A549 (cell line): Measurements from ENCODE around the gene CCDC78.

Source experiments
- HDAC2 ChIP-seq: fragments of 200-600 bp; sonication (generic); IDR thresholded peaks from 2 replicates; pipeline ENCODE4 v1.6.1; 2016
- HOXB5 ChIP-seq: fragments of 250-450 bp; sonication (Bioruptor Pico); IDR thresholded peaks from 2 replicates; pipeline ENCODE4 v1.5.0; 2020; ENCODE audit warnings: mild to moderate bottlenecking, moderate library complexity
- MAFK ChIP-seq: fragments of 450-650 bp; IDR thresholded peaks from 2 replicates; pipeline ENCODE4 v1.6.1; 2014; ENCODE audit not compliant: partially characterized antibody
- TF ChIP-seq, protein P1 (sequence below): fragments of >200 bp; sonication (Bioruptor Twin); formaldehyde crosslinking; IDR thresholded peaks from 3 replicates; pipeline ENCODE4 v1.5.1; 2016
- TF ChIP-seq, protein P2 (sequence below): fragments of 450-650 bp; IDR thresholded peaks from 2 replicates; pipeline ENCODE4 v1.6.1; 2014; ENCODE audit warnings: antibody characterized with exemption

DNA sequence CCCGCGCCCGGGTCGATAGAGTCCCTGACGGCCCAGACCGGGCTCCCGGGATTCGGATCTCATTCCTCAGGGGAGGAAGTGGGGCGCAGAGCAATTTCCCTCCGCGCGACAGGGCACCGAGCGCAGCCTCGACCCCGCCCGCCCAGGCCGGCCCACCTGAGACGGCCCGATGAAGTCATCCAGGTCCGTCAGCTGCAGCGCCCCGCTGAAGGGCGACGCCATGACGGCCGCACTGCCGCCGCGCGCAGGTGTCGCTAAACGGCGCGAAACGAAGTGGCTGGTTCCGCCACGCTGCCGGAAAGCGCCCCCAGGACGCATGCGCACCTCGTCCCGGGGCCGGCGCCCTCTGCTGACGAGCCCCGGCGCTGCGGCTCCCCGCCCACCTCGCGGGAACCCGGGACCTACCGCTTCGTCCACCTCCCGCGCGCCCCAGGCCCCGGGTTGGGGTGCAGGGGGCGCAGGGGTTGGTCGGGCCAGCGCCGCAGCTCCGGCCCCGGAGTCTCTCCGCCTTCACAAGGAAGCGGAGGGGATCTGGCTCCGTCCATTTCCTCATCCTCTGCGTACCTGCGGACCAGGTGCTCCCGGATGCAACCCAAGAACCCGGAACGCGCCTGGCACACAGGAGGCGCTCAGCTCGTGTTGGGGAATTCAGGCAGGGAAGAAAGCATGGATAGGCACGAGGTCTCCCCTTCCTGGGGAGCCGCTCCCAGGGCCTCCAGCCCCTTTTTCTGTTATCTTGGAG is 14.7 kb upstream of the CCDC78 start, which contains the start of gene CIAO3:
- no peak for TF ChIP-seq HDAC2
- TF ChIP-seq HOXB5 (CRISPR knock-in tag) = no peak
- TF ChIP-seq, protein P1, sequence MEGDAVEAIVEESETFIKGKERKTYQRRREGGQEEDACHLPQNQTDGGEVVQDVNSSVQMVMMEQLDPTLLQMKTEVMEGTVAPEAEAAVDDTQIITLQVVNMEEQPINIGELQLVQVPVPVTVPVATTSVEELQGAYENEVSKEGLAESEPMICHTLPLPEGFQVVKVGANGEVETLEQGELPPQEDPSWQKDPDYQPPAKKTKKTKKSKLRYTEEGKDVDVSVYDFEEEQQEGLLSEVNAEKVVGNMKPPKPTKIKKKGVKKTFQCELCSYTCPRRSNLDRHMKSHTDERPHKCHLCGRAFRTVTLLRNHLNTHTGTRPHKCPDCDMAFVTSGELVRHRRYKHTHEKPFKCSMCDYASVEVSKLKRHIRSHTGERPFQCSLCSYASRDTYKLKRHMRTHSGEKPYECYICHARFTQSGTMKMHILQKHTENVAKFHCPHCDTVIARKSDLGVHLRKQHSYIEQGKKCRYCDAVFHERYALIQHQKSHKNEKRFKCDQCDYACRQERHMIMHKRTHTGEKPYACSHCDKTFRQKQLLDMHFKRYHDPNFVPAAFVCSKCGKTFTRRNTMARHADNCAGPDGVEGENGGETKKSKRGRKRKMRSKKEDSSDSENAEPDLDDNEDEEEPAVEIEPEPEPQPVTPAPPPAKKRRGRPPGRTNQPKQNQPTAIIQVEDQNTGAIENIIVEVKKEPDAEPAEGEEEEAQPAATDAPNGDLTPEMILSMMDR = peak; percentile 93
- TF ChIP-seq MAFK = no peak
- TF ChIP-seq, protein P2, sequence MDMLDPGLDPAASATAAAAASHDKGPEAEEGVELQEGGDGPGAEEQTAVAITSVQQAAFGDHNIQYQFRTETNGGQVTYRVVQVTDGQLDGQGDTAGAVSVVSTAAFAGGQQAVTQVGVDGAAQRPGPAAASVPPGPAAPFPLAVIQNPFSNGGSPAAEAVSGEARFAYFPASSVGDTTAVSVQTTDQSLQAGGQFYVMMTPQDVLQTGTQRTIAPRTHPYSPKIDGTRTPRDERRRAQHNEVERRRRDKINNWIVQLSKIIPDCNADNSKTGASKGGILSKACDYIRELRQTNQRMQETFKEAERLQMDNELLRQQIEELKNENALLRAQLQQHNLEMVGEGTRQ = no peak
